Natural killer cell (primary cell): ENCODE data around the gene LCNL1. TPM values are rescaled to one million over a fixed set of nuclear protein-coding genes. Genes with fewer than 3 reads are reported as not detected.
A peak's percentile ranks its signal among the peaks of the same experiment; 100 is the strongest.

ENCODE experiments used
- ATAC-seq, 3 donors: fragments of 150-1000 bp in 2 of 3; fragments of 200-7000 bp in 1 of 3; cut with Tn5 transposase; 1 replicate in 1 of 3; 2 replicates in 2 of 3; pipeline ENCODE4 v1.10.0; 2021; ENCODE audit warnings: mild to moderate bottlenecking in 2 of 3, moderate library complexity in 2 of 3
- DNase-seq, 2 donors: peaks; one replicate each; pipeline versions ENCODE4 v3.0.0 to v3.0.0-alpha.2; 2013 to 2021; ENCODE audit warnings: mixed read lengths in 1 of 2
- H3K27ac ChIP-seq: one replicate; pipeline ENCODE4 v1.5.1; 2013; ENCODE audit warnings: mild to moderate bottlenecking, low read length
- H3K27me3 ChIP-seq: one replicate; pipeline ENCODE4 v1.6.1; 2013; ENCODE audit warnings: low read length; ENCODE audit not compliant: control insufficient read depth, insufficient read depth
- H3K36me3 ChIP-seq: one replicate; pipeline ENCODE4 v1.6.1; 2013; ENCODE audit warnings: low read length; ENCODE audit not compliant: control insufficient read depth, insufficient read depth
- H3K4me1 ChIP-seq: one replicate; pipeline ENCODE4 v1.6.1; 2013; ENCODE audit warnings: low read length; ENCODE audit not compliant: control insufficient read depth, insufficient read depth
- H3K4me3 ChIP-seq: one replicate; pipeline ENCODE4 v1.5.1; 2013; ENCODE audit warnings: low read length
- H3K9me3 ChIP-seq: one replicate; pipeline ENCODE4 v1.6.1; 2013; ENCODE audit warnings: low read length; ENCODE audit not compliant: control insufficient read depth, insufficient read depth
- H3K27ac Mint-ChIP-seq, 2 donors: one replicate each; pipeline ENCODE4 v1.8.0; 2022; ENCODE audit warnings: mild to moderate bottlenecking in 2 of 2, mixed read lengths in 2 of 2, moderate library complexity in 1 of 2
- H3K27me3 Mint-ChIP-seq, 2 donors: one replicate each; pipeline ENCODE4 v1.8.0; 2022; ENCODE audit warnings: low read depth in 2 of 2, mixed read lengths in 2 of 2
- H3K36me3 Mint-ChIP-seq: one replicate; pipeline ENCODE4 v1.8.0; 2022; ENCODE audit warnings: mixed read lengths
- H3K4me1 Mint-ChIP-seq, 2 donors: one replicate each; pipeline ENCODE4 v1.8.0; 2022; ENCODE audit warnings: mixed read lengths in 2 of 2
- H3K4me3 Mint-ChIP-seq: one replicate; pipeline ENCODE4 v1.8.0; 2022; ENCODE audit warnings: mild to moderate bottlenecking, moderate library complexity, mixed read lengths
- H3K9me3 Mint-ChIP-seq, 2 donors: one replicate each; pipeline ENCODE4 v1.8.0; 2022; ENCODE audit warnings: mixed read lengths in 2 of 2
- WGBS: methylation state at CpG from one replicate; pipeline ENCODE4 v1.1.7; 2013; ENCODE audit warnings: missing lambda C conversion rate; ENCODE audit not compliant: insufficient coverage; 5-methylcytosine and 5-hydroxymethylcytosine counted together
- intact Hi-C: fragments of 100-400 bp; cut with micrococcal nuclease; formaldehyde crosslinking; loops from one replicate; pipeline ENCODE4 v1.14.2; 2022
- total RNA-seq, 4 donors: library from RNA; stranded (reverse); fragments of 120-200 nt in 1 of 4; gene quantifications; one replicate each; pipeline versions ENCODE4 v1.2.3 to v1.2.4, GENCODE V29; 2013 to 2022
- TF ChIP-seq, protein P1 (sequence below): fragments of 200-600 bp; IDR thresholded peaks from one replicate; pipeline ENCODE4 v1.8.0; 2022; ENCODE audit warnings: antibody characterized with exemption

LCNL1 gene
- total RNA-seq, 3 donors from 2014 or later (not counting 1 experiment from before 2014, with no cell fraction given), result 4.9 to 8.4 (median 8.2) TPM

DNA sequence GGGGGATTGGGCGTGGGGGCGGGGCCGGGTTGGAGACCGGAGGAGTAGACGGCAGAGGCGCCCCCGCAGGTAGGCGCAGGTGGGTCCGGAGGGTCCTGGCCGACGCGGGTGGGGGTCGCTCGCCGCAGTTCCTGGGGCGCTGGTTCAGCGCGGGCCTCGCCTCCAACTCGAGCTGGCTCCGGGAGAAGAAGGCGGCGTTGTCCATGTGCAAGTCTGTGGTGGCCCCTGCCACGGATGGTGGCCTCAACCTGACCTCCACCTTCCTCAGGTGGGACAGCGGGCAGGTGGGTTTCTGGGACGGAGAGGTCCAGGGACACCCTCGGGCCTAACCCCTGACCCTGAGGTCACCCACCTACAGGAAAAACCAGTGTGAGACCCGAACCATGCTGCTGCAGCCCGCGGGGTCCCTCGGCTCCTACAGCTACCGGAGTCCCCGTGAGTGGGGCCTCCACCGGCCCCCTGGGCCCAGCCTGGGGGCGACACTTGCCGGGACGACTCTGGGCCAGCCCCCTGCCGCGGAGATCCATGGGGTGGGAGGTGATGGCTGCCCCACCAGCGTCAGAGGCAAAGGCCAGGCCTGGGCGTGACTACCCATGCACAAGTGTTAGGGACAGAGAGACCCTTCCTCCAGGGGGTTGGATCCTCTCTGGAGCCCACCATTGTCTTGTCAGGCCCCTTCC, 3.8 kb upstream of the LCNL1 start:
- no peak overlapping the region for H3K4me3 ChIP-seq
- Mint-ChIP-seq H3K4me3 (no peak overlapping the region), H3K27ac (no peak overlapping the region), H3K4me1 (peaks cover 6 to 39% of the 10 kb centered on the region in 2 donors), H3K36me3 (no peaks in the 10 kb centered on the region), H3K9me3 (no peaks in the 10 kb centered on the region), H3K27me3 (peaks cover 0 to 5% of the 10 kb centered on the region in 2 donors)
- H3K27me3 ChIP-seq, result no peaks in the 10 kb centered on the region
- DNase-seq (no peak), ATAC-seq (no peak)
- intact Hi-C loops, result loop anchor here (1.0 kb wide), 1 partner anchor 13 kb away; the partner anchor contains the start of gene PAXX
- TF ChIP-seq, protein P1, sequence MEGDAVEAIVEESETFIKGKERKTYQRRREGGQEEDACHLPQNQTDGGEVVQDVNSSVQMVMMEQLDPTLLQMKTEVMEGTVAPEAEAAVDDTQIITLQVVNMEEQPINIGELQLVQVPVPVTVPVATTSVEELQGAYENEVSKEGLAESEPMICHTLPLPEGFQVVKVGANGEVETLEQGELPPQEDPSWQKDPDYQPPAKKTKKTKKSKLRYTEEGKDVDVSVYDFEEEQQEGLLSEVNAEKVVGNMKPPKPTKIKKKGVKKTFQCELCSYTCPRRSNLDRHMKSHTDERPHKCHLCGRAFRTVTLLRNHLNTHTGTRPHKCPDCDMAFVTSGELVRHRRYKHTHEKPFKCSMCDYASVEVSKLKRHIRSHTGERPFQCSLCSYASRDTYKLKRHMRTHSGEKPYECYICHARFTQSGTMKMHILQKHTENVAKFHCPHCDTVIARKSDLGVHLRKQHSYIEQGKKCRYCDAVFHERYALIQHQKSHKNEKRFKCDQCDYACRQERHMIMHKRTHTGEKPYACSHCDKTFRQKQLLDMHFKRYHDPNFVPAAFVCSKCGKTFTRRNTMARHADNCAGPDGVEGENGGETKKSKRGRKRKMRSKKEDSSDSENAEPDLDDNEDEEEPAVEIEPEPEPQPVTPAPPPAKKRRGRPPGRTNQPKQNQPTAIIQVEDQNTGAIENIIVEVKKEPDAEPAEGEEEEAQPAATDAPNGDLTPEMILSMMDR, result no peak
- WGBS, result 59% methylated on average over 41 of the region's 41 CpGs
- peaks cover 46% of the 10 kb centered on the region for H3K4me1 ChIP-seq
- no peaks in the 10 kb centered on the region for H3K9me3 ChIP-seq
- H3K27ac ChIP-seq, result no peak overlapping the region
- H3K36me3 ChIP-seq, result no peaks in the 10 kb centered on the region

DNA sequence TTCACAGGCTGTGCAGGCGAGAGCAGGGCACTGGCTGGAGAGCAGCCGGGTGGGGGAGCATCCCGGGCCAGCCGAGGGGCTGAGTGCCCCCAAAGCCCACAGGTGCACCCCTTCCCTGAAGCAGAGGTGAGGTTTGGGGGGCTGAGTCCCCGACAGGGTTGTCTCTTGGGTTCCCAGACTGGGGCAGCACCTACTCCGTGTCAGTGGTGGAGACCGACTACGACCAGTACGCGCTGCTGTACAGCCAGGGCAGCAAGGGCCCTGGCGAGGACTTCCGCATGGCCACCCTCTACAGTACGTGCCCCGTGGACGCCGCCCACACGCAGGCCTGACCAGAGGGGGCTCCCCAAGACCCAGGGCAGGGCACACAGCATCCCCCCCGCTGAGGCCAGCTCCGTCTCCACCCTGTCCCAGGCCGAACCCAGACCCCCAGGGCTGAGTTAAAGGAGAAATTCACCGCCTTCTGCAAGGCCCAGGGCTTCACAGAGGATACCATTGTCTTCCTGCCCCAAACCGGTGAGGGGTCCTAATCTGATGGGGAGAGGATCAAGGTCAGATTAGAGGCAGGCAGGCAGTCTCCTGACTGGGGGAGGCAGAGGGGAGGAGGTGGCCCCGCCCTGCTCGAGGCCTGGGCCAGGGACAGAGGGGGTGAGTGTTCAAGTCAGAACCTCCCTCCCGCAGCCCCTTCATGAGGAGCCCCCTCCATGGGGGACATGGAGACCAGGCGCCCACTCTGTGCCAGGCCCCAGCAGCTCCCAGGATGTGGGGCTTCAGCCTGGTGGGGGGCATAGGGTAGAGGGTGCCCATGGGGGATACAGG, 2.8 kb upstream of the LCNL1 start:
- H3K9me3 ChIP-seq, result no peaks in the 10 kb centered on the region
- no peak overlapping the region for H3K27ac ChIP-seq
- Mint-ChIP-seq H3K27ac (peak overlapping the region in 1 of 2 donors; percentile 31), H3K27me3 (peaks cover 0 to 7% of the 10 kb centered on the region in 2 donors), H3K36me3 (no peaks in the 10 kb centered on the region), H3K4me1 (peaks cover 6 to 33% of the 10 kb centered on the region in 2 donors), H3K4me3 (no peak overlapping the region), H3K9me3 (no peaks in the 10 kb centered on the region)
- ATAC-seq, result no peak
- H3K4me3 ChIP-seq, result no peak overlapping the region
- no peaks in the 10 kb centered on the region for H3K36me3 ChIP-seq
- no peak for DNase-seq
- peaks cover 6% of the 10 kb centered on the region for H3K27me3 ChIP-seq
- TF ChIP-seq, protein P1, result no peak
- 92% methylated on average over 26 of the region's 26 CpGs for WGBS
- H3K4me1 ChIP-seq, result peaks cover 42% of the 10 kb centered on the region
- intact Hi-C loops, result no loop called here

DNA sequence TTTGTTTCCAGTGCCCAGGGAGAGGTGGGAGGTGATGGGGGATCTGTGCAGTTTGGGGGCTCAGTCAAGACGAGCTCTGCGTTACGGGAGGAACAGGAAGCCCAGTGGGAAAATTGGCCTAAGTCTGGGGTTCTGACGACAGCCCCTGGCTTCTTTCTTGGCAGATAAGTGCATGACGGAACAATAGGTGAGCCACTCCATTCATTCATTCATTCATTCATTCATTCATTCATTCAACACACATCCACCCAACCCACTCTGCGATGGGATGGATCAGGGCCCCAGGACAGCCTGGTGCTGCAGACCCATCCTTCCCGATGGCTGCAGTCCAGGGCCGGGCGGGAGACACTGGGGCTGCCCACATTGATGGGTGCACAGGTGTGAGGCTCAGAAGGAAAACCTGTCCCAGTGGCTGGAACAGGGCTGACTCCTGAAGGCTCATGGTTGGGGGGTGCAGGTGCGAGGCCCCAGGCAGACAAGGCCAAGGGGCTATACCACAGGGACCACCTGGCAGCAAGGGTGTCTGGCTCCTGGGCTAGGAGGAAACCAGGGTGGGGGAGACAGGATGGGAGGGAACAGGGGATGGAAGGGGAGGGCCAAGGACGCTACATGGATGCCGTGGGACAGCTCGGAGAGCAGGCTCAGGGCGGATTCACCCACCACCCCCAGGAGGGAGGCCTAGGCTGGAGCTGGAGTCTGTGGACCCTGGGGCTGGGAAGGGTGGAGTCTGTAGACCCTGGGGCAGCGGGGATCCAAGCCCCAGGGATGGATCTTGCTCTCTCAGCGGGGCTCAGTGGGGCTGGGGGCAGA, 1.9 kb upstream of the LCNL1 start:
- Histone ChIP-seq H3K36me3 (no peaks in the 10 kb centered on the region), H3K4me1 (peaks cover 36% of the 10 kb centered on the region), H3K9me3 (no peaks in the 10 kb centered on the region), H3K4me3 (no peak overlapping the region), H3K27me3 (peaks cover 10% of the 10 kb centered on the region), H3K27ac (no peak overlapping the region)
- peak overlapping the region in 1 of 2 donors; percentile 31 for H3K27ac Mint-ChIP-seq
- WGBS, result 95% methylated on average over 16 of the region's 16 CpGs
- TF ChIP-seq, protein P1, result no peak
- H3K9me3 Mint-ChIP-seq, result no peaks in the 10 kb centered on the region
- intact Hi-C loops, result no loop called here
- peaks cover 0 to 24% of the 10 kb centered on the region in 2 donors for H3K4me1 Mint-ChIP-seq
- no peaks in the 10 kb centered on the region for H3K36me3 Mint-ChIP-seq
- no peak for ATAC-seq
- DNase-seq, result no peak
- peaks cover 0 to 7% of the 10 kb centered on the region in 2 donors for H3K27me3 Mint-ChIP-seq
- H3K4me3 Mint-ChIP-seq, result no peak overlapping the region
